Upper lobe of left lung (tissue), 6 donors: ENCODE measurements around the gene SLCO3A1. TPM values are rescaled to one million over a fixed set of nuclear protein-coding genes. Genes with fewer than 3 reads are reported as not detected.

Source experiments
- ATAC-seq, 2 donors: fragments of 200-7000 bp; cut with Tn5 transposase; one replicate each; pipeline ENCODE4 v1.9.1; 2022; ENCODE audit warnings: mild to moderate bottlenecking in 2 of 2, moderate library complexity in 2 of 2; ENCODE audit not compliant: low FRiP score in 2 of 2
- DNase-seq, 2 donors: peaks; one replicate each; pipeline ENCODE4 v3.0.0-alpha.2; 2019 to 2020
- H3K27ac ChIP-seq, 4 donors: fragments of 200-600 bp; sonication (generic); one replicate each; pipeline ENCODE4 v1.5.1; 2016 to 2019
- H3K27me3 ChIP-seq, 4 donors: fragments of 200-600 bp; sonication (generic); one replicate each; pipeline ENCODE4 v1.5.1; 2017 to 2019
- H3K36me3 ChIP-seq, 4 donors: fragments of 200-600 bp; sonication (generic); one replicate each; pipeline ENCODE4 v1.5.1; 2016 to 2019
- H3K4me1 ChIP-seq, 4 donors: fragments of 200-600 bp; sonication (generic); one replicate each; pipeline ENCODE4 v1.5.1; 2018 to 2019
- H3K4me3 ChIP-seq, 4 donors: fragments of 200-600 bp; sonication (generic); one replicate each; pipeline ENCODE4 v1.5.1; 2017 to 2019; ENCODE audit warnings: mild to moderate bottlenecking in 2 of 4, moderate library complexity in 1 of 4
- H3K9me3 ChIP-seq, 4 donors: fragments of 200-600 bp; sonication (generic); one replicate each; pipeline ENCODE4 v1.5.1; 2018 to 2019
- CTCF ChIP-seq, 6 experiments: fragments of 450-650 bp in 4 of 6; fragments of 200-600 bp in 2 of 6; sonication (generic) in 2 of 6; IDR thresholded peaks; one replicate each; pipeline ENCODE4 v1.5.1; 2016 to 2019; ENCODE audit warnings: antibody characterized with exemption in 6 of 6
- EP300 ChIP-seq, 4 donors: sonication (generic); formaldehyde crosslinking; IDR thresholded peaks; one replicate each; pipeline ENCODE4 v1.5.1; 2017; ENCODE audit warnings: antibody characterized with exemption in 4 of 4, control low read depth in 2 of 4
- POLR2A ChIP-seq, 4 donors: fragments of 450-650 bp; IDR thresholded peaks; one replicate each; pipeline ENCODE4 v1.5.1; 2016 to 2017; ENCODE audit warnings: antibody characterized with exemption in 4 of 4, mild to moderate bottlenecking in 2 of 4
- POLR2AphosphoS5 ChIP-seq, 2 donors: sonication (generic); formaldehyde crosslinking; IDR thresholded peaks; one replicate each; pipeline ENCODE4 v1.5.1; 2017; ENCODE audit warnings: antibody characterized with exemption in 2 of 2
- WGBS, 2 donors: methylation state at CpG; one replicate each; pipeline ENCODE4 v1.1.5; 2017 to 2018; 5-methylcytosine and 5-hydroxymethylcytosine counted together
- total RNA-seq, 6 donors: library from RNA; depleted of rRNA in 4 of 6; stranded (reverse); fragments of >200 nt in 4 of 6; gene quantifications; one replicate each; pipeline versions ENCODE4 v1.1.0 to v1.2.1, GENCODE V29; 2016 to 2021
- donor health status: DM: no; HTN: no; CAD: no; lungs with moderate emphysema.
- donor health status: DM: no; HTN: yes; CAD: no; lungs with severe emphysema.

SLCO3A1 gene
- total RNA-seq, 6 donors from 2014 or later: 29.3 to 56.6 (median 46.7) TPM

GRCh38 chr15:91947683-91948608 is 94.4 kb downstream of the SLCO3A1 start:
- Histone ChIP-seq H3K27me3 (no peaks in the 10 kb centered on the region), H3K36me3 (no peaks in the 10 kb centered on the region), H3K9me3 (no peaks in the 10 kb centered on the region), H3K4me1 (peaks cover 62 to 74% (median 70%) of the 10 kb centered on the region in 4 donors), H3K27ac (peak overlapping the region; percentile 72 to 82 (median 78)), H3K4me3 (no peak overlapping the region)
- ATAC-seq (peak in 1 of 2 donors; percentile 25), DNase-seq (peak in 1 of 2 donors; percentile 63)
- WGBS, 2 donors: 30 to 46% methylated on average over 16 to 19 of the region's 19 CpGs
- TF ChIP-seq EP300 (IDR thresholded peaks at IDR 0.05) (peak in 2 of 4 donors; percentile 50 to 77), CTCF (IDR thresholded peaks at IDR 0.05) (no peak), POLR2A (IDR thresholded peaks at IDR 0.05) (no peak), POLR2AphosphoS5 (IDR thresholded peaks at IDR 0.05) (peak in 1 of 2 donors; percentile 31)

- no peak for DNase-seq
- H3K36me3 ChIP-seq: no peaks in the 10 kb centered on the region
- H3K9me3 ChIP-seq: no peaks in the 10 kb centered on the region
- ATAC-seq: no peak
- H3K4me3 ChIP-seq: no peak overlapping the region
- H3K4me1 ChIP-seq: peaks cover 53 to 74% (median 66%) of the 10 kb centered on the region in 4 donors
- TF ChIP-seq EP300 (IDR thresholded peaks at IDR 0.05): no peak
- TF ChIP-seq POLR2A (IDR thresholded peaks at IDR 0.05): no peak
- no peak for TF ChIP-seq CTCF (IDR thresholded peaks at IDR 0.05)
- no peak for TF ChIP-seq POLR2AphosphoS5 (IDR thresholded peaks at IDR 0.05)
- H3K27ac ChIP-seq: peak overlapping the region in 3 of 4 donors; percentile 17 to 82 (median 76)
- H3K27me3 ChIP-seq: no peaks in the 10 kb centered on the region
- WGBS, 2 donors: 83 to 86% methylated on average over 8 of the region's 8 CpGs
These were observed 95.9 kb downstream of the SLCO3A1 start for GRCh38 chr15:91949361-91949760.

- Histone ChIP-seq H3K27ac (no peak overlapping the region), H3K36me3 (no peaks in the 10 kb centered on the region), H3K4me1 (peaks cover 46 to 73% (median 66%) of the 10 kb centered on the region in 4 donors), H3K27me3 (no peaks in the 10 kb centered on the region), H3K9me3 (no peaks in the 10 kb centered on the region), H3K4me3 (no peak overlapping the region)
- TF ChIP-seq POLR2AphosphoS5 (IDR thresholded peaks at IDR 0.05) (no peak), CTCF (IDR thresholded peaks at IDR 0.05) (no peak), POLR2A (IDR thresholded peaks at IDR 0.05) (no peak), EP300 (IDR thresholded peaks at IDR 0.05) (no peak)
- ATAC-seq: no peak
- no peak for DNase-seq
- WGBS, 2 donors: 82 to 83% methylated on average over 3 to 4 of the region's 4 CpGs
These were observed 96.5 kb downstream of the SLCO3A1 start for GRCh38 chr15:91950054-91950453.

GRCh38 chr15:91950631-91951329 is 97.3 kb downstream of the SLCO3A1 start:
- DNase-seq: no peak

More at GRCh38 chr15:91950631-91951329, 97.3 kb downstream of the SLCO3A1 start:
- TF ChIP-seq CTCF (IDR thresholded peaks at IDR 0.05): no peak
- TF ChIP-seq POLR2AphosphoS5 (IDR thresholded peaks at IDR 0.05): peak in 1 of 2 donors; percentile 13
- H3K9me3 ChIP-seq: no peaks in the 10 kb centered on the region
- WGBS, 2 donors: 69 to 72% methylated on average over 2 of the region's 2 CpGs
- peaks cover 41 to 66% (median 63%) of the 10 kb centered on the region in 4 donors for H3K4me1 ChIP-seq
- no peak overlapping the region for H3K4me3 ChIP-seq
- no peaks in the 10 kb centered on the region for H3K27me3 ChIP-seq
- no peak for ATAC-seq
- no peak overlapping the region for H3K27ac ChIP-seq
- no peaks in the 10 kb centered on the region for H3K36me3 ChIP-seq
